Omental fat pad (tissue), 4 donors: ENCODE results near the gene GJD3. TPM values are rescaled to one million over a fixed set of nuclear protein-coding genes. Genes with fewer than 3 reads are reported as not detected.

ENCODE experiments used
- ATAC-seq: fragments of 150-250 bp; one replicate; pipeline ENCODE4 v1.9.1; 2016; ENCODE audit warnings: mild to moderate bottlenecking, moderate library complexity; ENCODE audit not compliant: low FRiP score
- DNase-seq: peaks from one replicate; pipeline ENCODE4 v3.0.0-alpha.2; 2019; ENCODE audit warnings: low spot score
- total RNA-seq, 4 donors: library from RNA; depleted of rRNA; stranded (reverse); fragments of >200 nt; gene quantifications; one replicate each; pipeline ENCODE4 v1.1.0, GENCODE V29; 2016
- TF ChIP-seq, protein P1 (sequence below), 3 donors: fragments of 450-650 bp; IDR thresholded peaks; one replicate each; pipeline ENCODE4 v1.5.1; 2016 to 2017; ENCODE audit warnings: antibody characterized with exemption in 3 of 3, mild to moderate bottlenecking in 3 of 3, moderate library complexity in 2 of 3

Gene GJD3
- total RNA-seq, 4 donors from 2014 or later, result 0.60 to 2.0 TPM; not detected in 2

GRCh38 chr17:40360091-40360490 lies 4.4 kb downstream of the GJD3 start:
- TF ChIP-seq, protein P1, sequence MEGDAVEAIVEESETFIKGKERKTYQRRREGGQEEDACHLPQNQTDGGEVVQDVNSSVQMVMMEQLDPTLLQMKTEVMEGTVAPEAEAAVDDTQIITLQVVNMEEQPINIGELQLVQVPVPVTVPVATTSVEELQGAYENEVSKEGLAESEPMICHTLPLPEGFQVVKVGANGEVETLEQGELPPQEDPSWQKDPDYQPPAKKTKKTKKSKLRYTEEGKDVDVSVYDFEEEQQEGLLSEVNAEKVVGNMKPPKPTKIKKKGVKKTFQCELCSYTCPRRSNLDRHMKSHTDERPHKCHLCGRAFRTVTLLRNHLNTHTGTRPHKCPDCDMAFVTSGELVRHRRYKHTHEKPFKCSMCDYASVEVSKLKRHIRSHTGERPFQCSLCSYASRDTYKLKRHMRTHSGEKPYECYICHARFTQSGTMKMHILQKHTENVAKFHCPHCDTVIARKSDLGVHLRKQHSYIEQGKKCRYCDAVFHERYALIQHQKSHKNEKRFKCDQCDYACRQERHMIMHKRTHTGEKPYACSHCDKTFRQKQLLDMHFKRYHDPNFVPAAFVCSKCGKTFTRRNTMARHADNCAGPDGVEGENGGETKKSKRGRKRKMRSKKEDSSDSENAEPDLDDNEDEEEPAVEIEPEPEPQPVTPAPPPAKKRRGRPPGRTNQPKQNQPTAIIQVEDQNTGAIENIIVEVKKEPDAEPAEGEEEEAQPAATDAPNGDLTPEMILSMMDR (IDR thresholded peaks at IDR 0.05), result no peak
- ATAC-seq (no peak), DNase-seq (no peak)

DNA sequence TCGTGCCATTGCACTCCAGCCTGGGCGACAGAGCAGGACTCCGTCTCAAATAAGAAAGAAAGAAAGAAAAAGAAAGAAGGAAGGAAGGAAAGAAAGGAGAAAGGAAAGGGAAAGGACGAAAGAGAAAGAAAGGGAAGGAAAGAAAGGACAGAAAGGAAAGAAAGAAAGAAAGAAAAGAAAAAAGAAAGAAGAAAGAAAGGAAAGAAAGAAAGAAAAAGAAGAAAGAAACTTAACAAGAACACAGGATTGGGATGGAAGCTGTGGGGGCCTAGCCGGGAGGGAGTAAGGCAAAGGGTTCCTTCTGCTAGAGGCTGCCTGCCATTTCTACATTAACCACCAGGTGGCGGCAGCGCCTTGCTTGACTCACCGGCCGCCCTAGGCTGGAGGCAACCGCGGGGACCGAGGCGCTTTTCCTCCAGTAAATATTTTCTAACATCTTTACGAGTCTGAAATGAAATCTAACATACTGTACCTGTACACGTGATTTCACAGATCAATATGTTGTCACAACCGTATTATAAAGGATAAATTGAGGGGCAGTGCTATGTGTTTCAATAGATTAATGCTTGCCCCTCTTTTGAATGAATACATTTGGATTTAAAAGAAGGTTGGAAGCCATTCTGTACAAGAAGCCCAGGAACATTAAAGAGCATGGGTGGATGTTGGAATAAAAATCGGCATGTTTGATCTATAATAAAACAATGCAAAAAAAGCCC lies 6.1 kb downstream of the GJD3 start:
- TF ChIP-seq, protein P1 (IDR thresholded peaks at IDR 0.05), result peak in 2 of 3 donors; percentile 82 to 98
- ATAC-seq (peak; percentile 65), DNase-seq (peak; percentile 98)

DNA sequence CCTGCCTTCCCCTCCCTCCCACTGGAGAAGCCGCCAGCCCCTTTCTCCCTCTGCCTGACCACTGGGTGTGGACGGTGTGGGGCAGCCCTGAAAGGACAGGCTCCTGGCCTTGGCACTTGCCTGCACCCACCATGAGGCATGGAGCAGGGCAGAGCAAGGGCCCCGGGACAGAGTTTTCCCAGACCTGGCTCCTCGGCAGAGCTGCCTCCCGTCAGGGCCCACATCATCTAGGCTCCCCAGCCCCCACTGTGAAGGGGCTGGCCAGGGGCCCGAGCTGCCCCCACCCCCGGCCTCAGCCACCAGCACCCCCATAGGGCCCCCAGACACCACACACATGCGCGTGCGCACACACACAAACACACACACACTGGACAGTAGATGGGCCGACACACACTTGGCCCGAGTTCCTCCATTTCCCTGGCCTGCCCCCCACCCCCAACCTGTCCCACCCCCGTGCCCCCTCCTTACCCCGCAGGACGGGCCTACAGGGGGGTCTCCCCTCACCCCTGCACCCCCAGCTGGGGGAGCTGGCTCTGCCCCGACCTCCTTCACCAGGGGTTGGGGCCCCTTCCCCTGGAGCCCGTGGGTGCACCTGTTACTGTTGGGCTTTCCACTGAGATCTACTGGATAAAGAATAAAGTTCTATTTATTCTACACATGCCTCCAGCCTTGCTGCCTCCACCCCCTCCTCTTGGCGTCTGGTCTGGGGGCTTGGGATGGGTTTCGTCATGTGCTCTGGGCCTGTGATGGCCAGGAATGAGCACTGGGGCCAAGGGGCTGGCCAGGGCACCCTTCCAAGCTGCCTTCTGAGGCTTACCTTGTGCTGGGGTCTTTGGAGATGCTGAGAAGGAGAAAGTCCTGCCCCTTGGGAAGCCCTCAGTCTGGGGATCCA lies 7.3 kb downstream of the GJD3 start:
- ATAC-seq, result no peak
- TF ChIP-seq, protein P1 (IDR thresholded peaks at IDR 0.05), result no peak
- no peak for DNase-seq

DNA sequence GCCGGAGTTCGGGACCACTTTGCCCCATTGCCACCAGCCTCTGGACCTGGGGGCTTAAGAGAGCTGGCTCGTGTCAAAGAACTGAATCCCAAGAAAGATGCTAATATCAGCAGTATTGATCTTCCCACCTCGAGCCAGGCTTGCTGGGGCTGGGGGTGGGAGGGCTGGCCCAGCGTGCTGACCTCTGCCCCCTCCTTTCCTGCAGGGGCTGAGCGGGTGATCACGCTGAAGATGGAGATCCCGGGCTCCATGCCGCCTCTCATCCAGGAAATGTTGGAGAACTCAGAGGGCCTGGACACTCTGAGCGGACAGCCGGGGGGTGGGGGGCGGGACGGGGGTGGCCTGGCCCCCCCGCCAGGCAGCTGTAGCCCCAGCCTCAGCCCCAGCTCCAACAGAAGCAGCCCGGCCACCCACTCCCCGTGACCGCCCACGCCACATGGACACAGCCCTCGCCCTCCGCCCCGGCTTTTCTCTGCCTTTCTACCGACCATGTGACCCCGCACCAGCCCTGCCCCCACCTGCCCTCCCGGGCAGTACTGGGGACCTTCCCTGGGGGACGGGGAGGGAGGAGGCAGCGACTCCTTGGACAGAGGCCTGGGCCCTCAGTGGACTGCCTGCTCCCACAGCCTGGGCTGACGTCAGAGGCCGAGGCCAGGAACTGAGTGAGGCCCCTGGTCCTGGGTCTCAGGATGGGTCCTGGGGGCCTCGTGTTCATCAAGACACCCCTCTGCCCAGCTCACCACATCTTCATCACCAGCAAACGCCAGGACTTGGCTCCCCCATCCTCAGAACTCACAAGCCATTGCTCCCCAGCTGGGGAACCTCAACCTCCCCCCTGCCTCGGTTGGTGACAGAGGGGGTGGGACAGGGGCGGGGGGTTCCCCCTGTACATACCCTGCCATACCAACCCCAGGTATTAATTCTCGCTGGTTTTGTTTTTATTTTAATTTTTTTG lies 8.5 kb downstream of the GJD3 start:
- TF ChIP-seq, protein P1 (IDR thresholded peaks at IDR 0.05), result no peak
- ATAC-seq (no peak), DNase-seq (no peak)

- peak; percentile 48 for ATAC-seq
- peak; percentile 88 for DNase-seq
- TF ChIP-seq, protein P1 (IDR thresholded peaks at IDR 0.05), result peak in 2 of 3 donors; percentile 64 to 92
These were observed 9.3 kb downstream of the GJD3 start for GRCh38 chr17:40355123-40355803.
